Measurements from ENCODE around the gene FOCAD.

GRCh38 chr9:21039302-21039701 is 355.2 kb downstream of the FOCAD start:
- TF ChIP-seq POLR2A (IDR thresholded peaks at IDR 0.05) = no peak
- TF ChIP-seq, protein P1, sequence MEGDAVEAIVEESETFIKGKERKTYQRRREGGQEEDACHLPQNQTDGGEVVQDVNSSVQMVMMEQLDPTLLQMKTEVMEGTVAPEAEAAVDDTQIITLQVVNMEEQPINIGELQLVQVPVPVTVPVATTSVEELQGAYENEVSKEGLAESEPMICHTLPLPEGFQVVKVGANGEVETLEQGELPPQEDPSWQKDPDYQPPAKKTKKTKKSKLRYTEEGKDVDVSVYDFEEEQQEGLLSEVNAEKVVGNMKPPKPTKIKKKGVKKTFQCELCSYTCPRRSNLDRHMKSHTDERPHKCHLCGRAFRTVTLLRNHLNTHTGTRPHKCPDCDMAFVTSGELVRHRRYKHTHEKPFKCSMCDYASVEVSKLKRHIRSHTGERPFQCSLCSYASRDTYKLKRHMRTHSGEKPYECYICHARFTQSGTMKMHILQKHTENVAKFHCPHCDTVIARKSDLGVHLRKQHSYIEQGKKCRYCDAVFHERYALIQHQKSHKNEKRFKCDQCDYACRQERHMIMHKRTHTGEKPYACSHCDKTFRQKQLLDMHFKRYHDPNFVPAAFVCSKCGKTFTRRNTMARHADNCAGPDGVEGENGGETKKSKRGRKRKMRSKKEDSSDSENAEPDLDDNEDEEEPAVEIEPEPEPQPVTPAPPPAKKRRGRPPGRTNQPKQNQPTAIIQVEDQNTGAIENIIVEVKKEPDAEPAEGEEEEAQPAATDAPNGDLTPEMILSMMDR (IDR thresholded peaks at IDR 0.05) = no peak

Measured in body of pancreas (tissue), 4 donors.